Keratinocyte (primary cell): ENCODE measurements around the gene ETFA. TPM values are rescaled to one million over a fixed set of nuclear protein-coding genes. Genes with fewer than 3 reads are reported as not detected.

Experiments used
- DNase-seq: peaks from one replicate; pipeline ENCODE4 v3.0.0-alpha.2; 2011; ENCODE audit warnings: low read depth, missing footprints, low spot score
- FAIRE-seq: peaks from 2 replicates; lab custom pipeline; 2011; peaks lifted over from hg19 to GRCh38; lab: Jason Lieb, UNC
- H2AFZ ChIP-seq: 2 replicates; pipeline ENCODE4 v1.6.0; 2012; ENCODE audit warnings: low read length, control low read depth, inconsistent platforms; ENCODE audit not compliant: control insufficient read depth
- H3K27ac ChIP-seq: 2 replicates; pipeline ENCODE4 v1.5.1; 2011; ENCODE audit warnings: low read length; ENCODE audit not compliant: control insufficient read depth, insufficient read depth
- H3K27me3 ChIP-seq: 3 replicates; pipeline ENCODE4 v1.6.0; 2011; ENCODE audit warnings: low read length; ENCODE audit not compliant: control insufficient read depth, insufficient read depth; ENCODE audit errors: extremely low read depth
- H3K36me3 ChIP-seq, 2 experiments: 2 replicates in 1 of 2; 3 replicates in 1 of 2; pipeline ENCODE4 v1.5.1; 2011; ENCODE audit warnings: low read length in 2 of 2, mild to moderate bottlenecking in 1 of 2; ENCODE audit not compliant: control insufficient read depth in 2 of 2, insufficient read depth in 2 of 2; ENCODE audit errors: extremely low read depth in 1 of 2
- H3K4me1 ChIP-seq: 3 replicates; pipeline ENCODE4 v1.5.1; 2011; ENCODE audit warnings: low read length; ENCODE audit not compliant: control insufficient read depth, insufficient read depth; ENCODE audit errors: extremely low read depth
- H3K4me2 ChIP-seq: 3 replicates; pipeline ENCODE4 v1.6.0; 2011; ENCODE audit warnings: low read depth, low read length; ENCODE audit not compliant: control insufficient read depth, insufficient read depth; ENCODE audit errors: extremely low read depth
- H3K4me3 ChIP-seq, 3 experiments: fragments of 200-600 bp in 1 of 3; sonication (generic) in 1 of 3; 2 replicates in 2 of 3; 3 replicates in 1 of 3; pipeline ENCODE4 v1.5.1; 2011 to 2016; ENCODE audit warnings: low read length in 3 of 3, mild to moderate bottlenecking in 3 of 3, control low read depth in 2 of 3, inconsistent platforms in 1 of 3, low read depth in 1 of 3, mixed read lengths in 1 of 3, mixed run types in 1 of 3, moderate library complexity in 1 of 3; ENCODE audit not compliant: control insufficient read depth in 2 of 3, insufficient read depth in 2 of 3; ENCODE audit errors: extremely low read depth in 1 of 3
- H3K79me2 ChIP-seq: 2 replicates; pipeline ENCODE4 v1.6.0; 2012; ENCODE audit warnings: low read length; ENCODE audit not compliant: control insufficient read depth, insufficient read depth
- H3K9ac ChIP-seq: 3 replicates; pipeline ENCODE4 v1.6.0; 2011; ENCODE audit warnings: low read length; ENCODE audit not compliant: control insufficient read depth, insufficient read depth; ENCODE audit errors: extremely low read depth
- H3K9me1 ChIP-seq: 3 replicates; pipeline ENCODE4 v1.6.0; 2011; ENCODE audit warnings: low read length; ENCODE audit not compliant: control insufficient read depth, insufficient read depth; ENCODE audit errors: extremely low read depth
- H3K9me3 ChIP-seq: 2 replicates; pipeline ENCODE4 v1.5.1; 2012; ENCODE audit warnings: low read depth, low read length; ENCODE audit not compliant: control insufficient read depth
- H4K20me1 ChIP-seq: 3 replicates; pipeline ENCODE4 v1.6.0; 2011; ENCODE audit warnings: low read length; ENCODE audit not compliant: control insufficient read depth, insufficient read depth; ENCODE audit errors: extremely low read depth
- EZH2 ChIP-seq: IDR thresholded peaks from one replicate; pipeline ENCODE4 v1.6.1; 2012; ENCODE audit warnings: inconsistent platforms, mild to moderate bottlenecking, low read length, moderate library complexity
- dilution Hi-C: fragments of 300-500 bp; cut with MboI; formaldehyde crosslinking; loops from one replicate; pipeline ENCODE4 v1.7.0; 2020; ENCODE audit warnings: low sequenced_read_pairs; ENCODE audit not compliant: extremely low pct_ligation_motif_present
- polyA plus RNA-seq, 5 experiments: library from polyadenylated mRNA; depleted of rRNA in 3 of 5; stranded (reverse) in 3 of 5; stranded (forward) in 1 of 5; unstranded in 1 of 5; fragments of >200 nt; gene quantifications; 1 replicate in 1 of 5; 2 replicates in 3 of 5; 3 replicates in 1 of 5; pipeline versions ENCODE4 v1.2.1 to v1.2.3, GENCODE V29; 2011 to 2012; ENCODE audit warnings: missing spikeins in 2 of 5, low read depth in 1 of 5, low replicate concordance in 1 of 5
- TF ChIP-seq, protein P1 (sequence below), 3 experiments: IDR thresholded peaks in 1 of 3; conservative IDR thresholded peaks in 1 of 3; optimal IDR thresholded peaks in 1 of 3; 2 replicates in 2 of 3; 3 replicates in 1 of 3; pipeline versions ENCODE3 to v1.5.1; 2011; ENCODE audit warnings: low read length in 3 of 3, mild to moderate bottlenecking in 3 of 3, moderate library complexity in 2 of 3, control low read depth in 1 of 3, inconsistent platforms in 1 of 3; ENCODE audit not compliant: insufficient read depth in 2 of 3; ENCODE audit errors: extremely low read depth in 1 of 3

Gene ETFA
- polyA plus RNA-seq, 1 donor (not counting 4 experiments of a cell fraction or from before 2014, with no cell fraction given) = 230 TPM

DNA sequence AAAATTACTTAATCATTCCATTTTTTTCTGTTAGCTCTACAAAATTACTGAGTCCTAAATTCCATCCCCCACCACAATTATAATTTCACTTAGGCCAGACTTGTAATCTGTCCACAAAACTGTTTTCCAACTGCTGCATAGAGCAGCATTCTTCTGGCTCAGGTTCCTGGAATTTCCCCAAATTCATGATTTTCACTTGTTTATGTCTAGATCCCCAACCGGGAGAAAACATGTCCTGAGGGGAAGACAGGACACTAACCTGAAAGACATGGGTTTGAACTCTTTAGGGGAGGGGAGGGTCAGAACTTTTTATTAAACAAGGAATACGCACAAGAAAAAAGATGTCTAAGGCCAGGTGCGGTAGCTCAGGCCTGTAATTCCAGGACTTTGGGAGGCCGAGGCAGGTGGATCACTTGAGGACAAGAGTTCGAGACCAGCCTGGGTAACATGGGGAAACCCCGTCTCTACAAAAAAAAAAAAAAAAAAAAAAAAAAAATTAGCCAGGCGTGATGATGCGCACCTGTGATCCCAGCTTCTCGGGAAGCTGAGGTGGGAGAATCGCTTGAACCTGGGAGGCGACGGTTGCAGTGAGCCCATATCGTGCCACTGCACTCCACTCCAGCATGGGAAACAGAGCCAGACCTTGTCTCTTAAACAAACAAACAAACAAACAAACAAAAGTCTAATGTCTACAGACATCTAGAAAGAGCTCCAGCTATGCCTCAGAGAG is 1.5 kb downstream of the ETFA start:
- H4K20me1 ChIP-seq = no peaks in the 10 kb centered on the region
- FAIRE-seq = no peak
- dilution Hi-C loops = no loop called here
- no peaks in the 10 kb centered on the region for H3K9me3 ChIP-seq
- peak overlapping the region; percentile 99 for H3K4me2 ChIP-seq
- H3K9ac ChIP-seq = peak overlapping the region; percentile 96
- peaks cover 3% of the 10 kb centered on the region for H3K9me1 ChIP-seq
- peaks cover 52% of the 10 kb centered on the region for H3K79me2 ChIP-seq
- peaks cover 36% of the 10 kb centered on the region for H3K4me1 ChIP-seq
- TF ChIP-seq, protein P1, sequence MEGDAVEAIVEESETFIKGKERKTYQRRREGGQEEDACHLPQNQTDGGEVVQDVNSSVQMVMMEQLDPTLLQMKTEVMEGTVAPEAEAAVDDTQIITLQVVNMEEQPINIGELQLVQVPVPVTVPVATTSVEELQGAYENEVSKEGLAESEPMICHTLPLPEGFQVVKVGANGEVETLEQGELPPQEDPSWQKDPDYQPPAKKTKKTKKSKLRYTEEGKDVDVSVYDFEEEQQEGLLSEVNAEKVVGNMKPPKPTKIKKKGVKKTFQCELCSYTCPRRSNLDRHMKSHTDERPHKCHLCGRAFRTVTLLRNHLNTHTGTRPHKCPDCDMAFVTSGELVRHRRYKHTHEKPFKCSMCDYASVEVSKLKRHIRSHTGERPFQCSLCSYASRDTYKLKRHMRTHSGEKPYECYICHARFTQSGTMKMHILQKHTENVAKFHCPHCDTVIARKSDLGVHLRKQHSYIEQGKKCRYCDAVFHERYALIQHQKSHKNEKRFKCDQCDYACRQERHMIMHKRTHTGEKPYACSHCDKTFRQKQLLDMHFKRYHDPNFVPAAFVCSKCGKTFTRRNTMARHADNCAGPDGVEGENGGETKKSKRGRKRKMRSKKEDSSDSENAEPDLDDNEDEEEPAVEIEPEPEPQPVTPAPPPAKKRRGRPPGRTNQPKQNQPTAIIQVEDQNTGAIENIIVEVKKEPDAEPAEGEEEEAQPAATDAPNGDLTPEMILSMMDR (optimal IDR thresholded peaks at IDR 0.05 in 1 of 3, IDR thresholded peaks at IDR 0.05 in 1 of 3, conservative IDR thresholded peaks at IDR 0.05 in 1 of 3; ENCODE audit: extremely low read depth in 1 of 3, insufficient read depth in 2 of 3, low read length in 3 of 3) = no peak
- TF ChIP-seq EZH2 = no peak
- no peak for DNase-seq
- H3K27ac ChIP-seq = peak overlapping the region; percentile 85
- no peak overlapping the region for H2AFZ ChIP-seq
- no peaks in the 10 kb centered on the region for H3K36me3 ChIP-seq
- H3K4me3 ChIP-seq = peak overlapping the region; percentile 70 to 89 (median 88)
- H3K27me3 ChIP-seq = no peaks in the 10 kb centered on the region

- peaks cover 84% of the 10 kb centered on the region for H3K79me2 ChIP-seq
- H3K36me3 ChIP-seq = no peaks in the 10 kb centered on the region
- no peaks in the 10 kb centered on the region for H3K4me1 ChIP-seq
- H3K9ac ChIP-seq = no peak overlapping the region
- H3K27ac ChIP-seq = no peak overlapping the region
- no peak overlapping the region for H3K4me2 ChIP-seq
- no peak overlapping the region for H3K4me3 ChIP-seq
- dilution Hi-C loops = no loop called here
- H3K27me3 ChIP-seq = no peaks in the 10 kb centered on the region
- H3K9me3 ChIP-seq = no peaks in the 10 kb centered on the region
- no peak for TF ChIP-seq EZH2
- TF ChIP-seq, protein P1 (optimal IDR thresholded peaks at IDR 0.05 in 1 of 3, IDR thresholded peaks at IDR 0.05 in 1 of 3, conservative IDR thresholded peaks at IDR 0.05 in 1 of 3; ENCODE audit: extremely low read depth in 1 of 3, insufficient read depth in 2 of 3, low read length in 3 of 3) = no peak
- H4K20me1 ChIP-seq = no peaks in the 10 kb centered on the region
- DNase-seq (no peak), FAIRE-seq (no peak)
- H2AFZ ChIP-seq = no peak overlapping the region
- H3K9me1 ChIP-seq = no peaks in the 10 kb centered on the region
Measured at GRCh38 chr15:76303909-76304308, 7.4 kb downstream of the ETFA start.
